ENCODE measurements around the gene RPLP2. TPM values are rescaled to one million over a fixed set of nuclear protein-coding genes. Genes with fewer than 3 reads are reported as not detected.
A peak's percentile ranks its signal among the peaks of the same experiment; 100 is the strongest.

RPLP2 gene
- total RNA-seq, 1 donor from 2014 or later: 418 TPM

DNA sequence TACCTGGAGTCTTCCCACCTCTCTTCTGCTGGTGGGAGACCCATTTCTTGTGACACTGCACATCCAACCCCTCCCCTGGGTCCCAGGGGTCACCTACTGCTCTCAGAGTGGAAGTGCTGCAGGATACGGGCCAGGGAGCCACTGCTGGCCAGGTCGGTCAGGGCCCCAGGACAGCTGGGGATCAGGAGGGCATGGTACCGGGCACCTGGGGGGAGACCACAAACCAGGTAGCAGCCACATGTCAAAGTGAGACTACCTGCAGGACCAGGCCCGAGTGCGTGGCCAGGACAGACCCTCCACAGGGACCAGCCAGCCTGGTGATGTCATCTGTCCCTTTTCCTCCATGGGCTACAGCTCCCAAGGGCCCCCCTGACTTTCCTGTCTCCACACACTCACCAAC, 36.3 kb upstream of the RPLP2 start:
- Mint-ChIP-seq H3K27ac (no peak overlapping the region), H3K27me3 (ENCODE audit: insufficient read depth, low read depth) (no peaks in the 10 kb centered on the region), H3K4me1 (peaks cover 11% of the 10 kb centered on the region), H3K36me3 (peaks cover 2% of the 10 kb centered on the region), H3K4me3 (no peak overlapping the region), H3K9me3 (no peaks in the 10 kb centered on the region)
- no peaks in the 10 kb centered on the region for H3K36me3 ChIP-seq
- H3K4me3 ChIP-seq: no peak overlapping the region
- peaks cover 16% of the 10 kb centered on the region for H3K4me1 ChIP-seq
- H3K79me2 ChIP-seq (ENCODE audit: low read depth): peaks cover 48% of the 10 kb centered on the region
- H2AFZ ChIP-seq (replicated peaks): no peak overlapping the region
- peaks cover 8% of the 10 kb centered on the region for H3F3A ChIP-seq (ENCODE audit: low read depth)
- TF ChIP-seq, protein P1, sequence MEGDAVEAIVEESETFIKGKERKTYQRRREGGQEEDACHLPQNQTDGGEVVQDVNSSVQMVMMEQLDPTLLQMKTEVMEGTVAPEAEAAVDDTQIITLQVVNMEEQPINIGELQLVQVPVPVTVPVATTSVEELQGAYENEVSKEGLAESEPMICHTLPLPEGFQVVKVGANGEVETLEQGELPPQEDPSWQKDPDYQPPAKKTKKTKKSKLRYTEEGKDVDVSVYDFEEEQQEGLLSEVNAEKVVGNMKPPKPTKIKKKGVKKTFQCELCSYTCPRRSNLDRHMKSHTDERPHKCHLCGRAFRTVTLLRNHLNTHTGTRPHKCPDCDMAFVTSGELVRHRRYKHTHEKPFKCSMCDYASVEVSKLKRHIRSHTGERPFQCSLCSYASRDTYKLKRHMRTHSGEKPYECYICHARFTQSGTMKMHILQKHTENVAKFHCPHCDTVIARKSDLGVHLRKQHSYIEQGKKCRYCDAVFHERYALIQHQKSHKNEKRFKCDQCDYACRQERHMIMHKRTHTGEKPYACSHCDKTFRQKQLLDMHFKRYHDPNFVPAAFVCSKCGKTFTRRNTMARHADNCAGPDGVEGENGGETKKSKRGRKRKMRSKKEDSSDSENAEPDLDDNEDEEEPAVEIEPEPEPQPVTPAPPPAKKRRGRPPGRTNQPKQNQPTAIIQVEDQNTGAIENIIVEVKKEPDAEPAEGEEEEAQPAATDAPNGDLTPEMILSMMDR (IDR thresholded peaks at IDR 0.05): no peak
- TF ChIP-seq EZH2phosphoT487 (IDR thresholded peaks at IDR 0.05) (no peak), EZH2 (IDR thresholded peaks at IDR 0.05) (no peak)
- peaks cover 65% of the 10 kb centered on the region for H4K20me1 ChIP-seq (ENCODE audit: low read depth)
- H3K27me3 ChIP-seq: no peaks in the 10 kb centered on the region
- H3K9me3 ChIP-seq (ENCODE audit: low read depth): no peaks in the 10 kb centered on the region
- H3K27ac ChIP-seq: no peak overlapping the region
- H3K4me2 ChIP-seq: no peak overlapping the region
- DNase-seq (ENCODE audit: low spot score): peak; percentile 1
- H3K9ac ChIP-seq: peak overlapping the region; percentile 22

DNA sequence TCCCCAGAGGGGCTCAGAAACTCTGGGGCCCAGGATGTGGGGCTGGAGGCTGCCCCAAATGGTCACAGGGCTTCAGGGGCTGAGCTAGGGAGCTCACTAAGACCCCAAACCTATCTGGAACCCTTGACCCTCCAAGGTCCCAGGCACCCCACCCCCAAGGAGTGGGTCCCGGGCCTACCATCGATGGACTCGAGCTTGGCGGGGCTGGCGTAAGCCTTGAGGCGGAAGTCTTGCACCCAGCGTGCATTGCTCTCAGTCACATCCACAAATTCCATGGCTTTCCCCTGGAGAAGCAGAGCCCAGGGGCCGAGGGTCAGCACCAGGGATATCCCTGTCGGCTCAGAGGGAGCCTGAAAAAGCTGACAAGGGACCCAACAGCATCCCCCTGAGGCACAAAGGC, 35.9 kb upstream of the RPLP2 start:
- no peak overlapping the region for H2AFZ ChIP-seq (replicated peaks)
- no peak overlapping the region for H3K9ac ChIP-seq
- H3K27ac Mint-ChIP-seq: no peak overlapping the region
- no peaks in the 10 kb centered on the region for H3K27me3 Mint-ChIP-seq (ENCODE audit: insufficient read depth, low read depth)
- no peaks in the 10 kb centered on the region for H3K9me3 ChIP-seq (ENCODE audit: low read depth)
- peaks cover 2% of the 10 kb centered on the region for H3K36me3 Mint-ChIP-seq
- peaks cover 8% of the 10 kb centered on the region for H3F3A ChIP-seq (ENCODE audit: low read depth)
- H3K79me2 ChIP-seq (ENCODE audit: low read depth): peaks cover 50% of the 10 kb centered on the region
- H3K27me3 ChIP-seq: no peaks in the 10 kb centered on the region
- no peaks in the 10 kb centered on the region for H3K9me3 Mint-ChIP-seq
- H3K4me1 ChIP-seq: peaks cover 16% of the 10 kb centered on the region
- no peaks in the 10 kb centered on the region for H3K36me3 ChIP-seq
- peaks cover 12% of the 10 kb centered on the region for H3K4me1 Mint-ChIP-seq
- H3K4me3 Mint-ChIP-seq: no peak overlapping the region
- peak; percentile 1 for DNase-seq (ENCODE audit: low spot score)
- no peak overlapping the region for H3K4me2 ChIP-seq
- no peak overlapping the region for H3K4me3 ChIP-seq
- no peak for TF ChIP-seq EZH2 (IDR thresholded peaks at IDR 0.05)
- no peak for TF ChIP-seq EZH2phosphoT487 (IDR thresholded peaks at IDR 0.05)
- TF ChIP-seq, protein P1 (IDR thresholded peaks at IDR 0.05): no peak
- H4K20me1 ChIP-seq (ENCODE audit: low read depth): peaks cover 68% of the 10 kb centered on the region
- H3K27ac ChIP-seq: no peak overlapping the region

DNA sequence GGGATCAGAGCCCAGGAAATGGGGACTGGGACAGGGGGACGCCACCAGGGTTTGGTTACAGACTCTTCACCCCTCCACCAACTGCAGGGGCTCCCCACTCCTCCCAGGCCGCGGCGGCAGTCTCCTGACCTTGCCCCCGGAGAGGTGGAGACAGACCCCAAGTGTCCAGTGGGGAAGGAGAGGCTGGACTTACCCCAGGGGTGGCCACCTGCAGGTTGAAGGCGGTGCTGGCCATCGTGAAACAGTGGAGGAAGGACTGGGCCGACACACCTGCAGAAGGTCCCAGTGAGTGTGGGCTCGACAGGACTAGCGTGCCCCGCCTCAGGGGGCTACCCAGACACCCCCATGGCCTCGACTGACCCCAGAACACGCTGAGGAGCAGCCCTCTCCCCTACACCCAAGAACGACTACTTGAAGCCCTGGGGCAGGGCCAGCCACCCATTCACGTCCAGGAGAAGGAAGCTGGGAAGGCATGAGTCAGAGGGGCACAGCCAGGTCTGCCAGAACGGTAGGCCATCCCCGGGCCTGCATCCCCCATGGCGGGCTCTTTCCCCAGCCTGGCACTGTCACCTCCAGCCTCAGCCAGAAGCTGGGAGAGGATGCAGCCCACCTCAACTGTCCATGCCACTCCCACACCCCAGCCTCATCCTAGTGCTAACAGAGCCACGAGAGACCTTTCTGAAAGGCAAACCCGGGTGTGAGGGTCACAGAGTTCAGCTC, 34.7 kb upstream of the RPLP2 start:
- Histone ChIP-seq H3K4me1 (peaks cover 16% of the 10 kb centered on the region), H3K4me3 (no peak overlapping the region), H3K4me2 (peak overlapping the region; percentile 96), H3K9me3 (ENCODE audit: low read depth) (no peaks in the 10 kb centered on the region), H3K36me3 (no peaks in the 10 kb centered on the region), H3K27ac (no peak overlapping the region), H2AFZ (replicated peaks) (no peak overlapping the region), H3F3A (ENCODE audit: low read depth) (peaks cover 8% of the 10 kb centered on the region), H3K79me2 (ENCODE audit: low read depth) (peaks cover 50% of the 10 kb centered on the region), H3K27me3 (no peaks in the 10 kb centered on the region), H4K20me1 (ENCODE audit: low read depth) (peaks cover 72% of the 10 kb centered on the region), H3K9ac (no peak overlapping the region)
- DNase-seq (ENCODE audit: low spot score): peak; percentile 1
- Mint-ChIP-seq H3K27ac (no peak overlapping the region), H3K4me3 (peak overlapping the region; percentile 84), H3K36me3 (peaks cover 2% of the 10 kb centered on the region), H3K9me3 (no peaks in the 10 kb centered on the region), H3K4me1 (peaks cover 18% of the 10 kb centered on the region), H3K27me3 (ENCODE audit: insufficient read depth, low read depth) (no peaks in the 10 kb centered on the region)
- TF ChIP-seq, protein P1 (IDR thresholded peaks at IDR 0.05): no peak
- TF ChIP-seq EZH2 (IDR thresholded peaks at IDR 0.05): no peak
- TF ChIP-seq EZH2phosphoT487 (IDR thresholded peaks at IDR 0.05): no peak

Data from neural progenitor cell (in vitro differentiated cells).